Upper lobe of left lung (tissue), 6 donors: Measurements from ENCODE around the gene UNC79. TPM values are rescaled to one million over a fixed set of nuclear protein-coding genes. Genes with fewer than 3 reads are reported as not detected.

Experiments used
- ATAC-seq, 2 donors: fragments of 200-7000 bp; cut with Tn5 transposase; one replicate each; pipeline ENCODE4 v1.9.1; 2022; ENCODE audit warnings: mild to moderate bottlenecking in 2 of 2, moderate library complexity in 2 of 2; ENCODE audit not compliant: low FRiP score in 2 of 2
- DNase-seq, 2 donors: peaks; one replicate each; pipeline ENCODE4 v3.0.0-alpha.2; 2019 to 2020
- H3K27ac ChIP-seq, 4 donors: fragments of 200-600 bp; sonication (generic); one replicate each; pipeline ENCODE4 v1.5.1; 2016 to 2019
- H3K27me3 ChIP-seq, 4 donors: fragments of 200-600 bp; sonication (generic); one replicate each; pipeline ENCODE4 v1.5.1; 2017 to 2019
- H3K36me3 ChIP-seq, 4 donors: fragments of 200-600 bp; sonication (generic); one replicate each; pipeline ENCODE4 v1.5.1; 2016 to 2019
- H3K4me1 ChIP-seq, 4 donors: fragments of 200-600 bp; sonication (generic); one replicate each; pipeline ENCODE4 v1.5.1; 2018 to 2019
- H3K4me3 ChIP-seq, 4 donors: fragments of 200-600 bp; sonication (generic); one replicate each; pipeline ENCODE4 v1.5.1; 2017 to 2019; ENCODE audit warnings: mild to moderate bottlenecking in 2 of 4, moderate library complexity in 1 of 4
- H3K9me3 ChIP-seq, 4 donors: fragments of 200-600 bp; sonication (generic); one replicate each; pipeline ENCODE4 v1.5.1; 2018 to 2019
- EP300 ChIP-seq, 4 donors: sonication (generic); formaldehyde crosslinking; IDR thresholded peaks; one replicate each; pipeline ENCODE4 v1.5.1; 2017; ENCODE audit warnings: antibody characterized with exemption in 4 of 4, control low read depth in 2 of 4
- POLR2A ChIP-seq, 4 donors: fragments of 450-650 bp; IDR thresholded peaks; one replicate each; pipeline ENCODE4 v1.5.1; 2016 to 2017; ENCODE audit warnings: antibody characterized with exemption in 4 of 4, mild to moderate bottlenecking in 2 of 4
- POLR2AphosphoS5 ChIP-seq, 2 donors: sonication (generic); formaldehyde crosslinking; IDR thresholded peaks; one replicate each; pipeline ENCODE4 v1.5.1; 2017; ENCODE audit warnings: antibody characterized with exemption in 2 of 2
- WGBS, 2 donors: methylation state at CpG; one replicate each; pipeline ENCODE4 v1.1.5; 2017 to 2018; 5-methylcytosine and 5-hydroxymethylcytosine counted together
- total RNA-seq, 6 donors: library from RNA; depleted of rRNA in 4 of 6; stranded (reverse); fragments of >200 nt in 4 of 6; gene quantifications; one replicate each; pipeline versions ENCODE4 v1.1.0 to v1.2.1, GENCODE V29; 2016 to 2021
- TF ChIP-seq, protein P1 (sequence below), 6 experiments: fragments of 450-650 bp in 4 of 6; fragments of 200-600 bp in 2 of 6; sonication (generic) in 2 of 6; IDR thresholded peaks; one replicate each; pipeline ENCODE4 v1.5.1; 2016 to 2019; ENCODE audit warnings: antibody characterized with exemption in 6 of 6
- donor health status: DM: no; HTN: no; CAD: no; lungs with moderate emphysema.
- donor health status: DM: no; HTN: yes; CAD: no; lungs with severe emphysema.

UNC79 gene
- total RNA-seq, 6 donors from 2014 or later = 0.09 to 1.0 (median 0.14) TPM

DNA sequence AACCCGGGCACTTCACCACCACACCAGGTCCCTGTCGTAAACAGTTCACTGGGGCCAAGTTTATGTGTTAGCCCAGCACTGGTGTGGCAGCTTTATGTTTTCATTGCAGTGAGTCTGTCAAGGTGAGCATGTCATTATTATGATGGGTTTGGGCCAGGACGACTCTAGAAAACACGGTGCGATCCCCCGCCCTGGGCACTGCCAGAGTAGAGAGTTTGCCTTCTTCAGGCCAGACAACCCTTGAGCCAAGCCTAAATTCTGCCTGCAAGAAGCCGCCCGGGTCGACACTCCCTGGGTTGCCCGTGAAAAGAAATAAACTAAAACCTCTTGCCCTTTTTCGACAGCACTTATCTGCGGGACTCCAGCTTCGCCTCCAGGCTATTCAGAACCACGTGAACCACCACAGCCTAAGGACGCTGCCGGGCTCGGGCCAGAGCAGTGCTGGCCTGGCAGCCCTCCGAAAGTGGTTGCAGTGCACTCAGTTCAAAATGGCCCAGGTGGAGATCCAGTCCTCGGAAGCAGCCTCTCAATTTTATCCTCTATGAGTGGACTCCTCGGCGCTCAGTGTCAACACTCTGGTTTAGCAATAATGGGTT is 275.7 kb downstream of the UNC79 start:
- 80 to 81% methylated on average over 21 of the region's 21 CpGs for WGBS, 2 donors
- H3K36me3 ChIP-seq = no peaks in the 10 kb centered on the region
- no peak overlapping the region for H3K4me3 ChIP-seq
- ATAC-seq = peak in 1 of 2 donors; percentile 4
- peak in 1 of 2 donors; percentile 47 for DNase-seq
- H3K27me3 ChIP-seq = no peaks in the 10 kb centered on the region
- TF ChIP-seq EP300 (IDR thresholded peaks at IDR 0.05) (no peak), POLR2A (IDR thresholded peaks at IDR 0.05) (no peak), POLR2AphosphoS5 (IDR thresholded peaks at IDR 0.05) (no peak)
- TF ChIP-seq, protein P1, sequence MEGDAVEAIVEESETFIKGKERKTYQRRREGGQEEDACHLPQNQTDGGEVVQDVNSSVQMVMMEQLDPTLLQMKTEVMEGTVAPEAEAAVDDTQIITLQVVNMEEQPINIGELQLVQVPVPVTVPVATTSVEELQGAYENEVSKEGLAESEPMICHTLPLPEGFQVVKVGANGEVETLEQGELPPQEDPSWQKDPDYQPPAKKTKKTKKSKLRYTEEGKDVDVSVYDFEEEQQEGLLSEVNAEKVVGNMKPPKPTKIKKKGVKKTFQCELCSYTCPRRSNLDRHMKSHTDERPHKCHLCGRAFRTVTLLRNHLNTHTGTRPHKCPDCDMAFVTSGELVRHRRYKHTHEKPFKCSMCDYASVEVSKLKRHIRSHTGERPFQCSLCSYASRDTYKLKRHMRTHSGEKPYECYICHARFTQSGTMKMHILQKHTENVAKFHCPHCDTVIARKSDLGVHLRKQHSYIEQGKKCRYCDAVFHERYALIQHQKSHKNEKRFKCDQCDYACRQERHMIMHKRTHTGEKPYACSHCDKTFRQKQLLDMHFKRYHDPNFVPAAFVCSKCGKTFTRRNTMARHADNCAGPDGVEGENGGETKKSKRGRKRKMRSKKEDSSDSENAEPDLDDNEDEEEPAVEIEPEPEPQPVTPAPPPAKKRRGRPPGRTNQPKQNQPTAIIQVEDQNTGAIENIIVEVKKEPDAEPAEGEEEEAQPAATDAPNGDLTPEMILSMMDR (IDR thresholded peaks at IDR 0.05) = no peak
- no peaks in the 10 kb centered on the region for H3K4me1 ChIP-seq
- H3K9me3 ChIP-seq = no peaks in the 10 kb centered on the region
- no peak overlapping the region for H3K27ac ChIP-seq

GRCh38 chr14:93707475-93707874 is 276.7 kb downstream of the UNC79 start:
- DNase-seq (no peak), ATAC-seq (no peak)
- Histone ChIP-seq H3K9me3 (no peaks in the 10 kb centered on the region), H3K36me3 (no peaks in the 10 kb centered on the region), H3K27ac (no peak overlapping the region), H3K27me3 (no peaks in the 10 kb centered on the region), H3K4me1 (no peaks in the 10 kb centered on the region), H3K4me3 (no peak overlapping the region)
- WGBS, 2 donors = 72 to 77% methylated on average over 3 of the region's 3 CpGs
- TF ChIP-seq EP300 (IDR thresholded peaks at IDR 0.05) (no peak), POLR2AphosphoS5 (IDR thresholded peaks at IDR 0.05) (no peak), POLR2A (IDR thresholded peaks at IDR 0.05) (no peak)
- TF ChIP-seq, protein P1 (IDR thresholded peaks at IDR 0.05) = no peak

- ATAC-seq = no peak
- no peak overlapping the region for H3K27ac ChIP-seq
- 58 to 64% methylated on average over 6 of the region's 6 CpGs for WGBS, 2 donors
Observed at GRCh38 chr14:93708311-93708734, 277.6 kb downstream of the UNC79 start.

GRCh38 chr14:93708800-93709199 is 278.1 kb downstream of the UNC79 start:
- H3K27ac ChIP-seq = no peak overlapping the region
- no peaks in the 10 kb centered on the region for H3K27me3 ChIP-seq
- ATAC-seq = no peak
- TF ChIP-seq POLR2A (IDR thresholded peaks at IDR 0.05) (no peak), EP300 (IDR thresholded peaks at IDR 0.05) (no peak), POLR2AphosphoS5 (IDR thresholded peaks at IDR 0.05) (no peak)
- TF ChIP-seq, protein P1 (IDR thresholded peaks at IDR 0.05) = no peak
- H3K9me3 ChIP-seq = no peaks in the 10 kb centered on the region
- H3K4me3 ChIP-seq = no peak overlapping the region
- DNase-seq = no peak
- H3K36me3 ChIP-seq = no peaks in the 10 kb centered on the region
- 80 to 88% methylated on average over 5 of the region's 5 CpGs for WGBS, 2 donors
- no peaks in the 10 kb centered on the region for H3K4me1 ChIP-seq

More at GRCh38 chr14:93708311-93708734, 277.6 kb downstream of the UNC79 start:
- Histone ChIP-seq H3K9me3 (no peaks in the 10 kb centered on the region), H3K4me3 (no peak overlapping the region), H3K4me1 (no peaks in the 10 kb centered on the region), H3K36me3 (no peaks in the 10 kb centered on the region), H3K27me3 (no peaks in the 10 kb centered on the region)
- no peak for DNase-seq
- TF ChIP-seq, protein P1 (IDR thresholded peaks at IDR 0.05) = no peak
- no peak for TF ChIP-seq POLR2A (IDR thresholded peaks at IDR 0.05)
- TF ChIP-seq POLR2AphosphoS5 (IDR thresholded peaks at IDR 0.05) = no peak
- no peak for TF ChIP-seq EP300 (IDR thresholded peaks at IDR 0.05)

- 87 to 91% methylated on average over 4 of the region's 4 CpGs for WGBS, 2 donors
Observed at GRCh38 chr14:93709249-93709648, 278.5 kb downstream of the UNC79 start.

More at GRCh38 chr14:93709249-93709648, 278.5 kb downstream of the UNC79 start:
- H3K27ac ChIP-seq = no peak overlapping the region
- no peaks in the 10 kb centered on the region for H3K9me3 ChIP-seq
- DNase-seq (no peak), ATAC-seq (no peak)
- no peaks in the 10 kb centered on the region for H3K4me1 ChIP-seq
- TF ChIP-seq, protein P1 (IDR thresholded peaks at IDR 0.05) = no peak
- no peak for TF ChIP-seq POLR2AphosphoS5 (IDR thresholded peaks at IDR 0.05)
- TF ChIP-seq POLR2A (IDR thresholded peaks at IDR 0.05) = no peak
- no peak for TF ChIP-seq EP300 (IDR thresholded peaks at IDR 0.05)
- no peaks in the 10 kb centered on the region for H3K27me3 ChIP-seq
- no peak overlapping the region for H3K4me3 ChIP-seq
- no peaks in the 10 kb centered on the region for H3K36me3 ChIP-seq
